HG02981 (cell line): ENCODE measurements around the gene SWAP70.
A peak's percentile ranks its signal among the peaks of the same experiment; 100 is the strongest.

Experiments
- ATAC-seq: cut with Tn5 transposase; IDR thresholded peaks from one replicate; pipeline ENCODE4 v1.9.1; 2021; ENCODE audit warnings: mild to moderate bottlenecking, moderate library complexity; ENCODE audit not compliant: unreplicated experiment

SWAP70 gene

GRCh38 chr11:9748361-9748970 lies 84.6 kb downstream of the SWAP70 start:
- ATAC-seq, result peak; percentile 65

DNA sequence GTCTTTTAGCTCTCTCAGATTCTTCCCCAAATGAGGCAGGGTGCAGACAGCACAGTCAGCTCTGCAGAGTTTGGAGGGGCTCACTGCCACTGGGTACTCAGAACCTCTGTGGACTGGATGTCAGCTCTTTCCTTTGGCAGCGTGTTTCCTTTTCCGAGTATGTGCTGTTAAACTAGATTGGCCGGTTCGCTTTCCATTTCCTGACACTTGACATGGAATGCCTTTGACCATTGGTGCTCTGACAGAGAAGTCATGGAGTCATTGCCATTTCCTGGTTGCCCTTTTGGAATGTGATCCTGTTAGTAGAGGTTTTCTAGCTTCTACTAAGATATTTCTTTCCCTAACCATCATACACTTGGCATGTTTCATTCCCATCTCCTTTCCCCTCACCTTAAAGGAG lies 86.7 kb downstream of the SWAP70 start:
- ATAC-seq, result no peak

DNA sequence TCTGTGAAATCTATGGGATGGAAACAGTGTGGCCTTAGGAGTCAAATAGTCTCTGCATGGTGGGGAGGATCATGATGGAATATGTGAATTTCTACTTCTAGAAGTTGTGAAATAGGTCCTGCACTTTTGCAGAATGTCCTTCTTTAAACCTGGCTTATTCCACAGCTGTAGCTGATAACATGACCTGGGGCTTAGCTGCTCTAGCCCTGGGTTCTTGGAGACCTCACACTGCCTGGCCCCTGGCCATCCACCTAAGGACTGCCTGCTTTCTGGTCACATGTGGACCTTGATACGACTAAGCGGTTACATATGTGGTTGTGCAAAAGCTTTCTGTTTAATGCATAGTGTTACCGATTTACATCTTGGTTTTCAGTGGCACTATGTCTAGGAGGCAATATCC lies 88.2 kb downstream of the SWAP70 start:
- ATAC-seq, result no peak

DNA sequence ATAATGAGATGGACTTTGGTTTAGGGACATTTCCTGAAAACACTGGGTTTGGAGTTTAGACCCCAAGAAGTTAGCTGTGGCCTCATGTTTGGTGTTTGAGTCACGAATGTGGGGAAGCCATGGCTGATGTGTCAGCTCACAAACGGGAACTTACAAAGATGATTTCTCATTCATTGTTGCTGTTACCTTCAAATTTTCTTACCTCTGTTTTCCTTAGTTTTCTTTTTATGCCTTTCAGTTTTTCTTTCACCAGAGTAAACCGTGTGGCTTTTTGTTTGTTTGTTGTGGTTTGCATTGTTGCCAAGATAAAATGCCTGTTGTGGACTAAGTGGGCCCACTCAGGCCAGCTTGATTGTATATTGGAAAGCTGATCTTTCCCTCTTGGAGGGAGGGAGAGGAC lies 89.1 kb downstream of the SWAP70 start:
- no peak for ATAC-seq

- ATAC-seq, result no peak
These were observed 90.2 kb downstream of the SWAP70 start for GRCh38 chr11:9754010-9754471.

- ATAC-seq, result no peak
These were observed 91.8 kb downstream of the SWAP70 start for GRCh38 chr11:9755561-9756185.

GRCh38 chr11:9756461-9756860 lies 92.6 kb downstream of the SWAP70 start:
- no peak for ATAC-seq

GRCh38 chr11:9756878-9757277 lies 93.0 kb downstream of the SWAP70 start:
- no peak for ATAC-seq

DNA sequence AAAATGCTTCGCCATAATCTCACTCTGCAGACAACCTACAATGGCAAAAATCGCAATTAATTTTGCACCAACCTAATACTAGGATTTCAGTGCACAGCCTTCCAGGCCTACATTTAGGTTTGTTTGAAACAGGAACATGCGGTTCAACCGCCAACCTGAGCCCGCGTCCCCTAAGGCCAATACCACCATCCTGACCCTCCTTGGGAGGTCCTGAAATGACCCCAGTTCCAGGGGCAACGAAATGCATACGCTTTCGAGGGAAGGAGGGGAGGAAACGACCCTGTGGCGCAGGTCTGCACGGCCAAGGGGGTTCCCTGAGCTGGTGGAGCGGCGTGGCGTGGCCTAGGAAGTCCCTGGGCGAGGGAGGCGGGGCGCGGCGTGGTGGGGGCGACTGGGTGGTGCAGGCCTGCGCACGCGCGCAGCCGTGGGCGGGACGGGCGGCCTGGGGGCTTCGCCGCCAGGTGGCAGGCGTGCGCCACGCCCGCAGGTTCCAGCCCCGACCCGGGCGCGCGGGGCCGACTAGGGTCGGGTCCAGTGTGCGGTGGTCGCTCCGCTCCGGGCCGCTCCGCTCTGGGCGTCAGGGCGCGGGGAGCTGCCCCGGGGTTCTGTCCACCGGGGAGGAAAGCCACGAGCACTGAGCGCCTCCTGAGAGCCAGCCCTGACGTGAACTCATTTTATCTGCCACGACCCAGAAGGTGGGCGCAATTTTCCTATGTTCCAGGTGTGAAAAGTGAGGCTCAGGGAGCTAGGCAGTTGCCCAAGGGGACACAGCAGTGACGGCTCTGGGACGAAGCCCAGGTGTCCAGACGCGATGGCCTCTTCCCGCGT lies 94.1 kb downstream of the SWAP70 start:
- peak; percentile 52 for ATAC-seq

GRCh38 chr11:9758637-9759518 lies 95.0 kb downstream of the SWAP70 start:
- no peak for ATAC-seq

GRCh38 chr11:9759519-9760192 lies 95.8 kb downstream of the SWAP70 start:
- ATAC-seq, result peak; percentile 54

DNA sequence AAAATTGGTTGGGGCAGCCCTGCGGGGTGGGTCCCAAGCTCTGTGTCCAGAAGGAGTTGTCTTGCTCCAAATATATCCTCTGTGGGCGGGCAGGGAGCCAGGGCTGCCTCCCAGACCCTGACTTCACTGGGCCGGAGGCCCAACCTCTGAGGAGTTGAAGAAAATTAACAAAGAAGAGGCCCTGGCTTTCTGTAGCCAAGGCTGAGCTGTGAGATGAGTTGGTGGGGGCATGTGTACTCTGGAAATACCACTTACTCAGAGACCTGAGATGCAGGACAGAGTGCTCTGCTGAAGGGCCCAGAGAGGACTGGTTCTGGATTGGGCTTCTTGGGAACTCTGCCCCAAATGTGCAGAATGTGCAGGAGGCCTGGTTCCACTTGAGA lies 96.3 kb downstream of the SWAP70 start:
- ATAC-seq, result no peak

- ATAC-seq, result no peak
These were observed 97.6 kb downstream of the SWAP70 start for GRCh38 chr11:9761441-9761945.

DNA sequence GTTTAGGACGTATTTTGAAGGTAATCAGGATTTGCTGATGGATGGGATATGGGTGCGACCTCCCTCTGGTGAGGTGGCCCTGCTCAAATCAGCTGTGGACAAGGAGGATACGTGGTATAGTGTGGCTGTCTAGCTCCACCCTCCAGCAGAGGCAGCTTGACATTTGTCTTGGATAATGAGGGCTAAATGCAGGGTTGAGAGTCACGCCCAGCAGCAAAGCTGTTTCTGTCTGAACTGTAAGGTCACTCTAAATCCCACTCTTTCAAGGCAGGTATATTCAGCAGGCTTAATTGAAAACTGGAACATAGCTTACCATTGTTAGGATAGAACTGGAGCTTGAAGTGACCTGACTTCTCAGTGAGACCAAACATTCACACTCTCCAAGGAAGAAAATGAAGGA lies 98.7 kb downstream of the SWAP70 start:
- ATAC-seq, result no peak

DNA sequence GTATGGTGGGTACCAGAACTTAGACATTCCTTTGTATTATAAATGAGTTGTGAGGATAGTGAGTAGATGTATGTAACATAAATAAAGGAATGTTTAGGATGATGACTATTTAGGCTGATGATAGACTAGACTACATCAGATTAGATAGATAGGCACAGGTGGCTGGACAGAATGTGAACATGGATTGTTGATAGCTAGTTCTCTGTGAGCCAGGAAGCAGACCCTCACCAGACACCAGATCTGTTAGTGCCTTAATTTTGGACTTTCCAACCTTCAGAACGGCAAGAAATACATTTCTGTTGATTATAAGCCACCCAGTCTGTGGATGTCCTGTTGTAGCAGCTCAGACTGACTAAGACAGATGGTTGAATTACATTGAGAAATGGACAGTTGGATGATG lies 99.4 kb downstream of the SWAP70 start:
- ATAC-seq, result no peak

DNA sequence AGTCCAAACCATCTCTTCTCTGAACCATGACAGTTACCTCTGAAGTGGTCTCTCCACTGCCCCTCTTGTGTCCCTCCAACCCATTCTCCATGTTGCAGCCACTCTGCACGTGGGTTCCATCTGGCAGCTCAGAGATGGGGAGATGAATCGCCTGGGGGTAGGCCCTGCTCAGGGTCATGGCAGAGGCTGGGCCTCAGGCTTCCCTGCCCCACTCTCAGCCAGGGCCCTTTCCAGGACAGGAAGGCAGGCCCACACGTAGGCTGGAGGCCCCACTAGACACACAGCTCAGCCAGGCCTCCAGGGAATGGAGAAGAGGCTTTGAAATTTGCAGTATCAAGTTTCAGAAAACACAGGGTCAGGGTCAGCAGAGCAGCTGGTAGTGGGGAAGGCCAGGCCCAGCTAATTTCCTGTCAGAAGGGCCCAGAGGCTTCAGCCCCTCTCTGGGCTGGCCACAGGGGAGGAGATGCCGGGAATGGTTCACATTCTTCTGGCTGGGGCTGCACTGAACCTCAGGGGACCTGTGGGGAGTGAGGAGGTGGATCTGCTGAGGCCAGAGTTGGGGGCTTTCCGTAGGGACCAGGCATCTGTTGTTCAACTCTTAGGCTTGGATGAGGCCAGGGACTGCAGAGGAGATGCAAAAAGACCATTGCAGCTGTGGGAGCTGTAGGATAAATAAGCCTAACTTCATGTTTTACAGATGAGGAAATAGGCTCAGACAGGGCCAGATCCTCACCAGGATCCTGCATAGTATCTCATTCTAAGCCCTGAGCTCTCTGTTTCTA lies 101.6 kb downstream of the SWAP70 start:
- no peak for ATAC-seq

GRCh38 chr11:9769621-9770020 lies 105.7 kb downstream of the SWAP70 start:
- ATAC-seq, result no peak

GRCh38 chr11:9771071-9771511 lies 107.2 kb downstream of the SWAP70 start:
- no peak for ATAC-seq

DNA sequence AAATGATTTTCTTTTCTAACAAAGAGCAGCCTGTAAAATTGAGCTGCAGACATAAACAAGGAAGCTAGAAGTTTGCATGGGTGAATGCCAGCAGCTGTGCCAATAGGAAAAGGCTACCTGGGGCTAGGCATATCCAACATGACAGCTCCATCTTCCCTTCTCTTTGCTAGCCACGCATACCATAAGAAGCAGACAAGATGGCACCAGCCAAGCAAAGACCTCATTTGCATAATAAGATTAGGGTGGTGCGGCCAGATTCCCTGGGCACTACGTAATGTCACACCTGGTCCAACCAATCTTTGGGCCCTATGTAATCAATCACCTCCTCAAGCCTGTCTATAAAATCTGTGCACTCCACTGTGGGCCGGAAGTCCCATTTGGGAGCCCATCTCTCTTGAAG lies 108.3 kb downstream of the SWAP70 start:
- no peak for ATAC-seq
